Lower leg skin (tissue), 4 donors: ENCODE data around the gene DRD4. TPM values are rescaled to one million over a fixed set of nuclear protein-coding genes. Genes with fewer than 3 reads are reported as not detected.

Experiments used
- DNase-seq, 2 donors: peaks; one replicate each; pipeline ENCODE4 v3.0.0-alpha.2; 2019; ENCODE audit warnings: low spot score in 2 of 2
- H3K4me3 ChIP-seq: fragments of 200-600 bp; sonication (generic); 2 replicates; pipeline ENCODE4 v1.5.1; 2017; ENCODE audit warnings: mild to moderate bottlenecking, low read depth; ENCODE audit not compliant: poor library complexity, severe bottlenecking
- CTCF ChIP-seq, 3 donors: fragments of 450-650 bp; IDR thresholded peaks; one replicate each; pipeline ENCODE4 v1.5.1; 2016; ENCODE audit warnings: antibody characterized with exemption in 3 of 3, mild to moderate bottlenecking in 3 of 3, moderate library complexity in 2 of 3
- POLR2A ChIP-seq, 2 donors: fragments of 450-650 bp; IDR thresholded peaks; one replicate each; pipeline ENCODE4 v1.6.1; 2016 to 2017; ENCODE audit warnings: antibody characterized with exemption in 2 of 2, mild to moderate bottlenecking in 1 of 2, moderate library complexity in 1 of 2
- WGBS, 2 donors: methylation state at CpG; one replicate each; pipeline ENCODE4 v1.1.5; 2018; 5-methylcytosine and 5-hydroxymethylcytosine counted together
- intact Hi-C: fragments of 100-400 bp; cut with DNase I; formaldehyde crosslinking; loops from one replicate; pipeline ENCODE4 v1.15.0; 2023; ENCODE audit warnings: low total_unique reads
- total RNA-seq, 4 donors: library from RNA; depleted of rRNA; stranded (reverse); fragments of >200 nt; gene quantifications; one replicate each; pipeline ENCODE4 v1.1.0, GENCODE V29; 2016

The DRD4 gene
- total RNA-seq, 4 donors from 2014 or later: 0.23 to 2.0 TPM; not detected in 2

GRCh38 chr11:614623-615503, 22.2 kb upstream of the DRD4 start:
- H3K4me3 ChIP-seq: peak overlapping the region; percentile 49
- peak in 1 of 2 donors; percentile 86 for DNase-seq
- TF ChIP-seq POLR2A (IDR thresholded peaks at IDR 0.05) (no peak), CTCF (IDR thresholded peaks at IDR 0.05) (no peak)
- WGBS, 2 donors: 47 to 59% methylated on average over 32 to 43 of the region's 68 CpGs
- intact Hi-C loops: no loop called here

GRCh38 chr11:615504-616319, 21.4 kb upstream of the DRD4 start, which contains the start of gene IRF7:
IRF7 (minus strand) TSS chr11:615950; CDS start chr11:615364, 586 bp downstream.
- DNase-seq: peak; percentile 94 to 99
- WGBS, 2 donors: 5 to 6% methylated on average over 40 to 49 of the region's 66 CpGs
- peak within 1 kb of the TSS; percentile 49 for H3K4me3 ChIP-seq
- intact Hi-C loops: no loop called here
- no peak for TF ChIP-seq CTCF (IDR thresholded peaks at IDR 0.05)
- TF ChIP-seq POLR2A (IDR thresholded peaks at IDR 0.05): peak in 1 of 2 donors; percentile 59

DNA sequence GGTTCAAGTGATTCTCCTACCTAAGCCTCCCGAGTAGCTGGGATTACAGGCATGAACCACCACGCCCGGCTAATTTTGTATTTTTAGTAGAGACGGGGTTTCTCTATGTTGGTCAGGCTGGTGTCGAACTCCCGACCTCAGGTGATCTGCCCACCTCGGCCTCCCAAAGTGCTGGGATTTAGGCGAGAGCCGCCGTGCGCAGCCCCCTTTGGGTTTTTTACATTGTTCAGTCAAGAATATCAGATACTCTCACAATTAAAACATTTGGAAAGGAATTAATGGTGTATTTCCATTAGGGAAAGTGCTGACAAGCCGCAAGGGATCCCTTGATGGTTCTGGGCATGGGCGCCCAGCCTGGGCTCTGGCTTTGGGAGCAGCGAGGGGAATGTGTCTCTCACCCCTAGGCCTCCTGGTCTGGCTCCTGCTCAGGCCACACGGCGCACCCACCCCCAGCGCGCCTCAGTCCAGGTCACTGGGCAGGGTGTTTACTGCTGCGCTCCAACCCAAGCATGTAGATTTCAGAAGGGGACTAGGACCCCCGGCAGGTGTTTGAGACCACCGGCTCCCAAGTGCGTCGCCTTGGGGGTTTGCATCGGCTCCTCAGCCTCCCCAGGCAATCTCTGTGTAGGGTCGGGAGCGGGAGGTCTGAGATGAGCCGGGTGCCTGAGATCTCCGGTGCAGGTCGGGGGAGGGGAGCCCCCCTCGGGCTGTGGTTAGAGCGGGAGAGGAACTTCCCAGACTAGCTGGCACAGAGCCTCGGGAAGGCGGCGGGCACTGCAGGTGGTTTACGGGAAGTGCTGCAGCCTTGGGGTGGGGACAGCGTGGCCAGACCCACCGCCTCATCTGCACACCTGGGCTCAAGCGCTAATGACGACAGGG, 20.5 kb upstream of the DRD4 start:
- WGBS, 2 donors: 79 to 83% methylated on average over 30 to 39 of the region's 39 CpGs
- no peak for DNase-seq
- no peak overlapping the region for H3K4me3 ChIP-seq
- TF ChIP-seq CTCF (IDR thresholded peaks at IDR 0.05) (no peak), POLR2A (IDR thresholded peaks at IDR 0.05) (no peak)
- intact Hi-C loops: no loop called here

GRCh38 chr11:617199-617911, 19.7 kb upstream of the DRD4 start:
- no peak for DNase-seq
- 93% methylated on average over 35 to 57 of the region's 57 CpGs for WGBS, 2 donors
- no peak for TF ChIP-seq POLR2A (IDR thresholded peaks at IDR 0.05)
- TF ChIP-seq CTCF (IDR thresholded peaks at IDR 0.05): no peak
- H3K4me3 ChIP-seq: no peak overlapping the region
- intact Hi-C loops: no loop called here
